HepG2 (cell line): ENCODE measurements around the gene CIAO2B. TPM values are rescaled to one million over a fixed set of nuclear protein-coding genes. Genes with fewer than 3 reads are reported as not detected.

Experiments
- ARNTL ChIP-seq: sonication (generic); formaldehyde crosslinking; IDR thresholded peaks from 2 replicates; pipeline ENCODE4 v1.4.0; 2020; ENCODE audit warnings: mild to moderate bottlenecking, missing genetic modification reagents
- E2F5 ChIP-seq: sonication (generic); formaldehyde crosslinking; conservative IDR thresholded peaks from 2 replicates; pipeline ENCODE4 v1.4.0; 2020; ENCODE audit warnings: missing genetic modification reagents
- EHMT2 ChIP-seq: fragments of 200-600 bp; sonication (generic); IDR thresholded peaks from 2 replicates; pipeline ENCODE4 v1.7.0; 2017; ENCODE audit warnings: antibody characterized with exemption, low read depth, low read length, borderline replicate concordance
- FOXC1 ChIP-seq: sonication (generic); formaldehyde crosslinking; IDR thresholded peaks from 2 replicates; pipeline ENCODE4 v1.8.0; 2022; ENCODE audit warnings: mild to moderate bottlenecking, missing genetic modification reagents, borderline replicate concordance
- GPBP1L1 ChIP-seq: sonication (generic); formaldehyde crosslinking; IDR thresholded peaks from 2 replicates; pipeline ENCODE4 v1.5.0; 2020; ENCODE audit warnings: mild to moderate bottlenecking, missing genetic modification reagents
- HDAC2 ChIP-seq: sonication (generic); formaldehyde crosslinking; IDR thresholded peaks from 2 replicates; pipeline ENCODE4 v1.4.0; 2020; ENCODE audit warnings: missing genetic modification reagents
- IKZF4 ChIP-seq: sonication (generic); formaldehyde crosslinking; IDR thresholded peaks from 2 replicates; pipeline ENCODE4 v1.5.1; 2020; ENCODE audit warnings: borderline replicate concordance, mild to moderate bottlenecking, low read depth, missing genetic modification reagents; ENCODE audit errors: not compliant biosample characterization
- MAFG ChIP-seq: sonication (generic); formaldehyde crosslinking; IDR thresholded peaks from 2 replicates; pipeline ENCODE4 v1.5.1; 2020; ENCODE audit warnings: mild to moderate bottlenecking, missing genetic modification reagents
- THAP9 ChIP-seq: sonication (generic); formaldehyde crosslinking; IDR thresholded peaks from 2 replicates; pipeline ENCODE4; 2020; ENCODE audit warnings: missing genetic modification reagents, mild to moderate bottlenecking, borderline replicate concordance
- ZKSCAN8 ChIP-seq: IDR thresholded peaks from 2 replicates; pipeline ENCODE4 v1.6.1; 2016; ENCODE audit warnings: borderline replicate concordance, missing genetic modification reagents, missing compliant biosample characterization
- ZNF260 ChIP-seq: sonication (generic); formaldehyde crosslinking; IDR thresholded peaks from 2 replicates; pipeline ENCODE4 v1.4.0; 2020; ENCODE audit warnings: missing genetic modification reagents, low read depth, mild to moderate bottlenecking, borderline replicate concordance
- ZNF318 ChIP-seq: sonication (generic); formaldehyde crosslinking; IDR thresholded peaks from 2 replicates; pipeline ENCODE4 v1.4.0; 2020; ENCODE audit warnings: mild to moderate bottlenecking, missing genetic modification reagents
- ZNF616 ChIP-seq: sonication (generic); formaldehyde crosslinking; IDR thresholded peaks from 2 replicates; pipeline ENCODE4 v1.5.0; 2020; ENCODE audit warnings: low read depth, mild to moderate bottlenecking, missing genetic modification reagents
- ZNF670 ChIP-seq: sonication (generic); formaldehyde crosslinking; IDR thresholded peaks from 2 replicates; pipeline ENCODE4 v1.8.0; 2022; ENCODE audit warnings: mild to moderate bottlenecking, missing genetic modification reagents, borderline replicate concordance
- ZZZ3 ChIP-seq: sonication (generic); formaldehyde crosslinking; IDR thresholded peaks from 2 replicates; pipeline ENCODE4 v1.4.0; 2020; ENCODE audit warnings: missing genetic modification reagents, mild to moderate bottlenecking, borderline replicate concordance
- polyA plus RNA-seq, 8 experiments: library from polyadenylated mRNA; depleted of rRNA in 3 of 8; stranded (reverse) in 7 of 8; unstranded in 1 of 8; fragments of >200 nt; fragmentation: Illumina TruSeq in 4 of 8; extraction: Trizol in 4 of 8; gene quantifications; 2 replicates each; pipeline versions ENCODE4 v1.2.1 to v1.2.3, GENCODE V29; 2011 to 2016; ENCODE audit warnings: low read depth in 4 of 8, missing spikeins in 1 of 8, mixed read lengths in 1 of 8; ENCODE audit not compliant: insufficient read depth in 1 of 8
- total RNA-seq, 5 experiments: library from RNA; depleted of rRNA; stranded (reverse); fragments of >200 nt; fragmentation: Illumina TruSeq; extraction: Trizol; gene quantifications; 2 replicates each; pipeline ENCODE4 v1.2.3, GENCODE V29; 2016; ENCODE audit warnings: low read depth in 1 of 5

Gene CIAO2B
- total and polyA plus RNA-seq, 2 of the 13 experiments (the other 11 are each of a cell fraction or from before 2014, with no cell fraction given), result 157 to 293 TPM

- TF ChIP-seq ZNF318 (CRISPR knock-in tag), result no peak
- 0 out of 2 replicates have a peak, but pooled peaks have one; percentile 22 for TF ChIP-seq E2F5
- TF ChIP-seq ZKSCAN8 (CRISPR knock-in tag), result no peak
- no peak for TF ChIP-seq THAP9 (CRISPR knock-in tag)
- TF ChIP-seq IKZF4, result no peak
- no peak for TF ChIP-seq ZZZ3 (CRISPR knock-in tag)
- TF ChIP-seq HDAC2 (CRISPR knock-in tag), result no peak
- TF ChIP-seq GPBP1L1 (CRISPR knock-in tag), result no peak
- TF ChIP-seq EHMT2, result no peak
- no peak for TF ChIP-seq ZNF616 (CRISPR knock-in tag)
- no peak for TF ChIP-seq MAFG (CRISPR knock-in tag)
- no peak for TF ChIP-seq ARNTL
- no peak for TF ChIP-seq ZNF260 (CRISPR knock-in tag)
- TF ChIP-seq ZNF670 (CRISPR knock-in tag), result no peak
- no peak; the same call in 1 of the 2 replicates for TF ChIP-seq FOXC1 (CRISPR knock-in tag)
Observed at GRCh38 chr16:66924527-66925321, 9.5 kb downstream of the CIAO2B start (continued).
